Effector CD8-positive, alpha-beta T cell (primary cell): ENCODE data around the gene SH3TC2.

Experiments used
- DNase-seq: peaks from one replicate; lab custom pipeline; 2025; lab: John Stamatoyannopoulos, UW

Gene SH3TC2

GRCh38 chr5:149060325-149060724 is 2.5 kb downstream of the SH3TC2 start:
- DNase-seq, result no peak

DNA sequence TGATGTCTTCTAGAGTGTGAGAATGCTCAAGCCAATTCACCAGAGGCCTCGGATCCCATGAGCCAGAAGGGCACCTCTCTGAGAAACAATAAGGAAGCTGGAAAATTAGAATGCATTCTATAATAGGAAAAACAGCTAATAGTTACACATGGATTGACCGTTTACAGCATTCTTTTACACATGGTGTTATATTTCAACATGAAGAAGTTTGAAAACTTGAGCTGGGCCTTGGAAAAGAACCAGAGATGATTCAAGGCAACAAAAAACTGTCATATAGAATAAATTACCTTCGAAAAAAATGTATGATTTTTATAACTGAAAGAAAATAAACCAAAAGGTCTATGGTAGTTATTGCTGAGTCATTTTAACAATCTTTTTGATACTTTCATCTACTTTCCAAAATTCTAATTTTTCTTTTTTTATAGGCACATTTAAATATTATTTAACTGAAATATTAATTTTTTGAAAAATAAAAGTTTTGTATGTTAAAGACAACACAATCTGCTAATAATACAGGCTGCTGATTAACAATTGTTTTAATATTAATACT is 6.2 kb downstream of the SH3TC2 start:
- DNase-seq, result no peak

DNA sequence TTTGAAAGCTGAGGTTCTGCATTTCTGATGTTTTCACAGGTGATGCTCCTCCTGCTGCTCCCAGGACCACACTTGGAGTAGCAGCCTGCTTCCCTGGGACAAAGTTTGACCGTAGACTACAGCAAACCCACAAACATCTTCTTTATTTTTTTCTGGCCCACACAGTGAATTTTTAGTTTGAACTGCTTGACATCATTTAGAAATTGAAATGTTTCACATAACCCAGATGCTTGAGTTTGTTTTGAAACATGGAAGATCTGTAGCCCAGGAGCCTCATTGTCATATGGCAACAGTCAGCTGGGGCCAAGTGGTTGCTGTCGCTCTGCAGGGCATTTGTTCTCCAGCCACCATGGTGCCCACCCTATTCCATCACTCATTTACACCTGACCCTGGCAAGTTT is 8.4 kb downstream of the SH3TC2 start:
- DNase-seq, result no peak

DNA sequence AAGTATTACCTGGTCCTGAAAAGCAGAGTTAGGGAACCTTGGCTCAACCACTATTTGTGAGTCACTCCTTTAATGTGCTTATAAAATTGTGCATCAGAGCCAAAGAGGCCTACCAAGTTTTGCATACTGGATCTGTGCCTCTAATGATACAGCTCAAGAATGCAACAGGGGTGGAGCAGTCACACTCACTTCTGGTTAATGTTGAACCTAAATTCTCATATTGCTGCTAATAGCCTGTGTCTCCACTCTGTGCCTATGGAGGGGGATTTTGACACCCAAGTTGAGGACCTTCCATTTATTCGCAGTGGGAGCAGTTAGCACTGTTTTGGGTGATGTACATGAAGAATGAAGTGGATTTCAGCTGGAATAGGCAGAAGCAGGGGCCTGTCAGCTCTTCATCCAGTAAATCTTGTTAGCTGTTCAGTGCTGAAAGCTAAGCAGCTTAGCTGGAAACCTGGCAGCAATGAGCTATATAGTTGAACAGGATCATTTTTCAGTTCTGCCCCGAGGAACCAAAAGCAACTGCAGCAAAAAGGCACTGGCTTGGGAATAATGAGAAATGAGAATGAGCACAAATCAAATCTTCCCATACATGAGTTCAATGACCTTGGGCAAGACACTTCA is 9.7 kb downstream of the SH3TC2 start:
- no peak for DNase-seq

- DNase-seq, result no peak
Measured at GRCh38 chr5:149049371-149049781, 13.5 kb downstream of the SH3TC2 start.

DNA sequence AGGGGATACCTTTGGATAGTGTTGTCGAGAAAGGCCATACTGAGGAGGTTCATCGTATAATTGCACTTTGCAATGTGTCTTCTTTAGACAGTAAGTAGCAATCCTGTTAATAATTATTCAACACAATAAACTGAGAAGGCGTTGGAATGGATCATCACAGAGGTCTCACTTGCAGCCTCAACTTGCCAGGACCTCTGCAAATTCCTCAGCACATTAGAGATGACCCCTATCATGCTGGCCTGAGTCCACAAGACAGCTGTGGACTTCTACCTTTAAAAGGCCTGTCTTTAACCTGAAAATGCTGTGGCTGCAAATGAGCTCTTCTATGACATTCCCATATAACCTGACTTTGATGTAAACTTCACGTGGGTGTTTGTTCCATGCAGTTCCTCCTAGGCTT is 14.1 kb downstream of the SH3TC2 start:
- DNase-seq, result no peak

- no peak for DNase-seq
Measured at GRCh38 chr5:149047462-149047861, 15.4 kb downstream of the SH3TC2 start.

- DNase-seq, result no peak
Measured at GRCh38 chr5:149046196-149046829, 16.5 kb downstream of the SH3TC2 start.

- DNase-seq, result no peak
Measured at GRCh38 chr5:149045089-149045460, 17.8 kb downstream of the SH3TC2 start.

DNA sequence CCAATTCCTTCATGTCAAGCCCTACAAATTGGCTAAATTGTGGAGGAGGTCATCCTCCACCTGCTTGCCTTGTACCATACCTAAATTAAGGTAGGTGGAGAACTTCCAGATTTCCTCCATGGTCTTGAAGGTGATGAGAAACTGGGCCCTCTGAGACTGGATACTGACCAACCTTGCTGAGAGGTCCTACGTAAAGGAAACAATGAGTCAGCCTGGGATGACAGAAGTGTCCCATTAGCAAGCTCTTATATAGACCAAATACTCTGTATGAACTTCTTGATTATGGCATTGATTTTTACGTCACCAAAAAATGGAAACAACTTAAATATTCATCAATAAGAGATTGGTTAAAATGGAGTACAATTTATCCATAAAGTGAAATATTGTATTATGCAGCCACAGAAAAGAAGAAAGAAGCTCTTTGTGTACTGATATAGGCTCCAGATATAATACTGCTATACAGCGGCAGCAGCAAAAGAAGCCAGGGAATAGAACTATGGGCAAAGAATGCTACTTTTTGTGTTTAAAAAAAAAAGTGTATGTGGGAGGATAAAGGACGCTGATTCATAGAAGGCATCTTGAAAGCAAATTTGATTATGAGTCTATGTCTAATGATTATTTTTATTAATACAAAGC is 18.3 kb downstream of the SH3TC2 start:
- DNase-seq, result no peak

DNA sequence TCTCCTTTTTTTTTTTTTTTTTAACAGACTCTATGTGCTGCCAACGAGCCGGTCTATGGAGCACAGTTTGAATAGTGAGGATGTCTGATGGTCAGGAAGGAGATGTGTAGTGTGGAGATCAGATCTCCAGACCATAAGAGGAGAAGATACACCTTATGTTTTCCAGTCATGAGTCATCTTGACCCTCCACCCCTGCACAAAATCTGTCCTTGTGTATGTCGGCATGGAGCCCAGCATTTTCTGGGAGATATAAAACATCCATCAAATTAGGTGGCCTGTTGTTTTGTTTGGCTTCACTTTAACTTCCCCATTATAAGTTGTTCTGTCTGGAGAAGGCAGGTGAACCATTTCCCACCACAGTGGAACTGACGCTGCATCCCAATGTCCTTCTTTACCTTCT is 19.2 kb downstream of the SH3TC2 start:
- DNase-seq, result no peak

DNA sequence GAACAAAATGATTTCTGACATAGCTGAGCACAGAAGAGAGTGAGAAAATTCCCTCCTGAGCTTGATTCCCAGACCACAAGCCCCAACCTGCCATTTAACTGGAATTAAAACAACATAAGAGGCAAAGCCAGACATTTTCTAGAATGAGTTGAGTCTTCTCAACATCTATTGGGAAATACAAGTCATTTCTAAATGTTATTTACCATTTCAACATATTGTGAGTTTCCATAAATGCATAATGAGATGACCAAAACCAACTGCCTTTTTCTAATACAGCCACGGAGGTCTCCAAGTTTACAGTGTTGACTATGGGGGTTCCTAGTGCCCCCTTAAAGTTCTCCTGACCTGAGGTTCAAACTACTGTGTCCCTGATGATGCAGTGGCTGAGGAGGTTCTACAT is 20.0 kb downstream of the SH3TC2 start:
- no peak for DNase-seq

GRCh38 chr5:149041242-149041641 is 21.6 kb downstream of the SH3TC2 start:
- no peak for DNase-seq

DNA sequence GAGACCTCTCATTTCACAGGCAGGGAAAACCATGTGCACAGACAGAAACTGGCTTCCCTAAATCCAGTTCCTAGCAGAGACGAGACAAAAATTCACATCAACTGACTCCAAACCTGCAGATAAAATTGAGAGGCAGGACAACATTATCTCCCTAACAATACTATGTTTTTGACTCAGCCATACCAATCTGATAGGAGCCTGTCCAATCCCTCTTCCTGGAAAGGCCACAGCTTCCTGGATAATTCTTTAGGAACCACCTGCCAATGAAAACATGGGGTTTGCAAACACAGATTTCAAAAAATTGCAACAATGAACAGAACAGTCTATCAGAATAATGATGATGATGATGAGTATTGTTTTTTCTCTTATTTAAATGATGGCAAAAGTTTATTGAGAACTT is 22.4 kb downstream of the SH3TC2 start:
- no peak for DNase-seq

- no peak for DNase-seq
Measured at GRCh38 chr5:149039506-149039905, 23.4 kb downstream of the SH3TC2 start.

GRCh38 chr5:149038336-149039080 is 24.4 kb downstream of the SH3TC2 start:
- no peak for DNase-seq

DNA sequence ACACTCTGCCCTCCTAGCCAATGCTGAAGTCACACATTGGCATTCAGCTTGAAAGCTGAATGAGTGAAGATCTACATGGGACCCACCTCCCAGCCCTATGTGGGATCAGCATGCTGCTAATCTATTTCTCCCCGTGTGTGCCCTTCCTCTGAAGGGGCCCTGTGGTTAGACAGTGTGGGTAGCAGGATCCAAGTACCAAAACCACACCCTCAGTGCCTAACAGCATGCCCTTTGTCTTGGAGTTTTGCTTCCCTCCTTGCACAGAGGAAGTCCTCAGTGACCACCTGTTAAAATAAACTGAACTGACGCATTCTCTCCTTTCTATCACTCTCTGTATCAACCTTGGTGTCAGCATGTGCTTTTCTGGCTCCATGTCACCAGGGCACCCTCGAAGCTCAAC is 25.0 kb downstream of the SH3TC2 start:
- no peak for DNase-seq

GRCh38 chr5:149036970-149037369 is 25.9 kb downstream of the SH3TC2 start:
- DNase-seq, result no peak

DNA sequence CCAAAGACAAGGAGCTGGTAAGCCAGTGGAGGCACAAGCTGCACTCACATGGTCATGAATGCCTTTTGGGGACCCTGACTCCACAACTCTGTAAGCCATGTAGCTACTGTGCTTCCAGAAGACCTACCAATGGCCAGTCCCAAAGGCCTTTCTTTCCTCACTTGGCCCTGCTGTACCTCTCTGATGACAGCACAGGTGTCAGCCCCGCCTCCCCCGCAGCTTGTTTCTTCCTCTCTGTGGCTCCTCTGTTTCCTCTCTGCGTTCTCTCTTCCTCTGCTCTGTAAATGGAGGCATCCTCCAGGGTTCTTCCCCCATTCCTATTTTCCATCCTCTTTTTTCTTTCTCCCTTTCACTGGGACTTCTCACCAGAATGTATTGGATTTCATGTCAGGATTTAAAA is 26.7 kb downstream of the SH3TC2 start:
- no peak for DNase-seq

DNA sequence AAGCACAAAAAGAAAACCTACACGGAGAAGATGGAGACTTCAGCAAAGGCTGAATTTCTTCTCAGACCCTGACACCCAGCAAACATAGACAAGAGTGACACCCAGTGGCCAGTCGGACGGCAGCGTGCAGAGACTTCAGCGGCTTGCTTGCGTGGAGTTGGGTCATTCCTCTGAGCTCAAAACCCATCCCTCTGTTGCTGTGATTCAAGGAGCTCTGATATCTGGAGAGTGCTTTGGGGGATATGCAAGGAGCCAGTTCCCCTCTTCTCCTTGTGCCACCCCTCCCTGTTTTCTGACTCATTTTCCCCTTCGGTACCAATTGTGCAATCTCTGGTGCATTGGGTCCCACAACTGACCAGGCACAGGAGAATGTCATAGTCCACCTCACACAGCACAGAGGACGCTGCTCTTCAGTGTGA is 27.5 kb downstream of the SH3TC2 start:
- DNase-seq, result peak; percentile 34

DNA sequence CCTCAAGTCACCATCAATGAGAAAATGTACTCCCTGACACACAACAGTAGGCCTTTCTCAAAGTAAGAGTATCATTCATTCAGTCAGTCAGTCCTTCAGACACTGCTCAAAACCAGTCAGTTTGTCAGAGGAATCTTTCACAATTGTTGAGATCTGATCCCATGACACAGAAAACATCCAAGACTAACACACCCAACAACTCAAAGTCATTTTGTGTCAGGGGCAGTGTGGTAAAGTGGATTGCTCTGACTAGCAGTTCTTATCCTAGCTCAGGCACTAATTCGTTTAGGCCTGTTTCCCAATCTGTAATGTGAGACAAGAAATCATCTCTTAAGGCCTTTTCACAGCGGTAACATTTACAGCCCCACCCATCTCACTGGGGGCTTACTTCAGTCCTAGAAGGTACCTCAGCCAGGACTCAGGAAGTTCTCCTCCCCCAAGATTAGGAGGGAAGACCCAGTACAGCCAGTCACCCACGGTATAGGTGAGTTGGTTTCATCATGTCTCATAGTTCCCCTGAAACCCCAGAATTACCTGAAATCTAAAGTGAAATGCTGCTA is 31.9 kb downstream of the SH3TC2 start:
- DNase-seq, result no peak

DNA sequence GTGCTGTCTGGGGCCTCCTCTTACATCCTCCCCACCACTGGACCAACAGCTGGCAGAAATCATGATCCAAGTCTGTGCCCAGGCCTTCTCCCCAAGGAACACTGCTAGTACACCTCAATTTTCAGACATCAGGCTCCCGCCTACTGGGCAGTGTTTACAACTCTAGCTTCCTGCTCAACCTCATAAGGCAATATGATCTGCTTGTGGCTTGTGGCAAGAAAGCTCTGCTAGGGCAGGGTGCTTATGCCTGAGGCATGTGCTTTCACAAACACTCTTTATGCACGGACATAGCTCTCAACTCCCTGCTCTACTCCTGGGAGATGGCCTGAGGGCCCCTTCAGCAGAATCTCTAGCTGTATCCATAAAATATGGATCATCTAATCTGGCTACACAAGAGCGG is 32.5 kb downstream of the SH3TC2 start:
- no peak for DNase-seq
